Measurements from ENCODE around the gene SLC16A4.

SLC16A4 gene

GRCh38 chr1:110433213-110433612 lies 42.4 kb upstream of the SLC16A4 start:
- H3K9me2 ChIP-seq (replicated peaks; ENCODE audit: insufficient read depth, low read length) = no peaks in the 10 kb centered on the region
- H3K27ac ChIP-seq (ENCODE audit: low read length) = no peak overlapping the region
- TF ChIP-seq EZH2phosphoT487 (IDR thresholded peaks at IDR 0.05; ENCODE audit: low read length) = no peak
- TF ChIP-seq EZH2 (optimal IDR thresholded peaks at IDR 0.05; ENCODE audit: low read depth, low read length) = no peak
- TF ChIP-seq CTCF (IDR thresholded peaks at IDR 0.05; ENCODE audit: low read length) = no peak
- no peak for DNase-seq
- no peaks in the 10 kb centered on the region for H3K79me2 ChIP-seq (ENCODE audit: low read length)
- no peak overlapping the region for H2AFZ ChIP-seq (ENCODE audit: low read length)
- H3K9ac ChIP-seq (ENCODE audit: low read length) = no peak overlapping the region
- no peaks in the 10 kb centered on the region for H3K36me3 ChIP-seq (replicated peaks; ENCODE audit: insufficient read depth, low read length)
- no peaks in the 10 kb centered on the region for H3F3A ChIP-seq (ENCODE audit: insufficient read depth, low read length)
- no peaks in the 10 kb centered on the region for H3K4me1 ChIP-seq (ENCODE audit: low read length)
- no peaks in the 10 kb centered on the region for H3K27me3 ChIP-seq (replicated peaks; ENCODE audit: insufficient read depth, low read length)
- no peak overlapping the region for H3K4me3 ChIP-seq (ENCODE audit: low read length)
- H4K20me1 ChIP-seq (ENCODE audit: insufficient read depth, low read length) = no peaks in the 10 kb centered on the region
- H3K4me2 ChIP-seq (ENCODE audit: low read depth, low read length) = no peak overlapping the region
- H3K9me3 ChIP-seq (replicated peaks; ENCODE audit: insufficient read depth, low read length) = no peaks in the 10 kb centered on the region

DNA sequence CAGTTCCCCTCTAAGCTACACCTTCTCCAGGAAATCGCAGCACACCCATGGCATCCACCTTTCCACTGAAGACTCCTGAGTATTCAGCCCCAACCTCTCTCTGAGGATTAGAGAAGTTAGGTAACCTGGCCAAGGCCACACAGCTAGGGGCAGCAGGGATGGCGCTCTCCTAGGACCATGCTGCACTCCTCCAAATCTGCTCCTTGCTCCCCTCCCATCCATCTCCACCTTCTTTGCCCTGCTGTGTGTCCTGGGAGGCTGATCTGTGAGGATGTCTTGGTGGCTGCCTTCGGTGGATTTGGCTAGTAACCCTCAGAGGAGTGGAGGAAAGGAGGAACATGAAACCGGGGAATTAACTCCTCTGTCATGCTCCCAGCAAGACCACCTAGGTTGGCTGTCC lies 40.1 kb upstream of the SLC16A4 start:
- Histone ChIP-seq H3F3A (ENCODE audit: insufficient read depth, low read length) (no peaks in the 10 kb centered on the region), H3K27ac (ENCODE audit: low read length) (no peak overlapping the region), H3K4me2 (ENCODE audit: low read depth, low read length) (no peak overlapping the region)

DNA sequence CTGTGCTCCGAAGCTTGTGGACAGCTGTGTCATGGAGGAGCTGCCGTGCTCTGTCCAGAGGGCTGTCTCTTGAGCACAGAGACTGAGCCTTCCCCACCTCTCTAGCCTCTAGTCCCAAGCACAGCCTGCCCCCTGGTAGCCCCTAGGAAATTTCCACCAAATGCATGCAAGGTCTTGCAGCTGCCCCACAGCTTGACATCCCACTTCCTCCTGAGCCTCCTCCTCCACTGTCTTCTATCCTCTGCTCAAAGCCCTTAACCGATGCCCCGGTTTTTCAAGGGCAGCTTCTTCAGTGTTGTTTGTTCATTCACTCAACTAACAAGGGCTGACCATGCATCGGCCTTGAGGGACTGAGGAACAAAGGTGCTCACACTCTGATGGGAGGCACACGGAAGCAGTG lies 39.5 kb upstream of the SLC16A4 start:
- H3K9me3 ChIP-seq (replicated peaks; ENCODE audit: insufficient read depth, low read length) = no peaks in the 10 kb centered on the region
- no peaks in the 10 kb centered on the region for H4K20me1 ChIP-seq (ENCODE audit: insufficient read depth, low read length)
- no peak overlapping the region for H3K4me2 ChIP-seq (ENCODE audit: low read depth, low read length)
- no peak for DNase-seq
- H3K9ac ChIP-seq (ENCODE audit: low read length) = no peak overlapping the region
- no peak overlapping the region for H3K4me3 ChIP-seq (ENCODE audit: low read length)
- no peaks in the 10 kb centered on the region for H3F3A ChIP-seq (ENCODE audit: insufficient read depth, low read length)
- H3K36me3 ChIP-seq (replicated peaks; ENCODE audit: insufficient read depth, low read length) = no peaks in the 10 kb centered on the region
- H3K79me2 ChIP-seq (ENCODE audit: low read length) = no peaks in the 10 kb centered on the region
- H3K9me2 ChIP-seq (replicated peaks; ENCODE audit: insufficient read depth, low read length) = no peaks in the 10 kb centered on the region
- no peaks in the 10 kb centered on the region for H3K4me1 ChIP-seq (ENCODE audit: low read length)
- no peak overlapping the region for H2AFZ ChIP-seq (ENCODE audit: low read length)
- H3K27me3 ChIP-seq (replicated peaks; ENCODE audit: insufficient read depth, low read length) = no peaks in the 10 kb centered on the region
- H3K27ac ChIP-seq (ENCODE audit: low read length) = no peak overlapping the region
- TF ChIP-seq CTCF (IDR thresholded peaks at IDR 0.05; ENCODE audit: low read length) (no peak), EZH2phosphoT487 (IDR thresholded peaks at IDR 0.05; ENCODE audit: low read length) (no peak), EZH2 (optimal IDR thresholded peaks at IDR 0.05; ENCODE audit: low read depth, low read length) (no peak)

More for the DNA sequence above, 40.1 kb upstream of the SLC16A4 start:
- H3K9me3 ChIP-seq (replicated peaks; ENCODE audit: insufficient read depth, low read length) = no peaks in the 10 kb centered on the region
- no peaks in the 10 kb centered on the region for H3K36me3 ChIP-seq (replicated peaks; ENCODE audit: insufficient read depth, low read length)
- no peaks in the 10 kb centered on the region for H3K4me1 ChIP-seq (ENCODE audit: low read length)
- no peak for DNase-seq
- no peaks in the 10 kb centered on the region for H3K27me3 ChIP-seq (replicated peaks; ENCODE audit: insufficient read depth, low read length)
- H2AFZ ChIP-seq (ENCODE audit: low read length) = no peak overlapping the region
- H3K79me2 ChIP-seq (ENCODE audit: low read length) = no peaks in the 10 kb centered on the region
- H4K20me1 ChIP-seq (ENCODE audit: insufficient read depth, low read length) = no peaks in the 10 kb centered on the region
- no peak overlapping the region for H3K9ac ChIP-seq (ENCODE audit: low read length)
- no peak overlapping the region for H3K4me3 ChIP-seq (ENCODE audit: low read length)
- H3K9me2 ChIP-seq (replicated peaks; ENCODE audit: insufficient read depth, low read length) = no peaks in the 10 kb centered on the region
- TF ChIP-seq CTCF (IDR thresholded peaks at IDR 0.05; ENCODE audit: low read length) (no peak), EZH2 (optimal IDR thresholded peaks at IDR 0.05; ENCODE audit: low read depth, low read length) (no peak)
